K562 (cell line): ENCODE data around the gene TEX35. TPM values are rescaled to one million over a fixed set of nuclear protein-coding genes. Genes with fewer than 3 reads are reported as not detected.

Source experiments
- ATAC-seq: fragments of 200-7000 bp; cut with Tn5 transposase; 3 replicates; pipeline ENCODE4 v1.9.1; 2020; ENCODE audit warnings: moderate library complexity
- BruUV-seq: library from RNA; stranded (reverse); fragments of 400-500 nt; replicated peaks from 2 replicates; lab custom pipeline; 2021; lab: Mats Ljungman, UMichigan
- CTCF ChIA-PET: fragments of 300-600 bp; formaldehyde crosslinking; extraction: SDS; loops from one replicate; lab custom pipeline; 2021; ENCODE audit warnings: low intra/inter-chr PET ratio; lab: Yijun Ruan, JAX
- POLR2A ChIA-PET: fragments of 300-600, 350-650 bp; sonication (Branson Sonifier 250); formaldehyde crosslinking; extraction: SDS; loops from one replicate; lab custom pipeline; 2021; ENCODE audit warnings: antibody characterized with exemption, inconsistent platforms; lab: Yijun Ruan, JAX
- DNase-seq, 4 experiments: peaks; one replicate each; pipeline versions ENCODE4 v3.0.0 to v3.0.0-alpha.2; 2011 to 2018; ENCODE audit warnings: low spot score in 3 of 4, mixed read lengths in 3 of 4; ENCODE audit errors: extremely low read depth in 1 of 4
- FAIRE-seq: peaks from 2 replicates; lab custom pipeline; 2011; peaks lifted over from hg19 to GRCh38; lab: Jason Lieb, UNC
- H2AFZ ChIP-seq: 2 replicates; pipeline ENCODE4 v1.6.0; 2011; ENCODE audit warnings: low read depth, low read length, control low read depth, inconsistent platforms
- H3K27ac ChIP-seq: fragments of 200-600 bp; 3 replicates; pipeline ENCODE4 v1.8.0; 2011; ENCODE audit warnings: low read depth, mild to moderate bottlenecking, control low read depth, inconsistent platforms, low read length, moderate library complexity, mixed read lengths; ENCODE audit errors: extremely low read depth
- H3K27me3 ChIP-seq, 2 experiments: fragments of 300-600 bp in 1 of 2; 2 replicates in 1 of 2; 3 replicates in 1 of 2; pipeline versions ENCODE4 v1.6.0 to v1.8.0; 2011; ENCODE audit warnings: inconsistent platforms in 2 of 2, low read length in 2 of 2, mild to moderate bottlenecking in 1 of 2, mixed read lengths in 1 of 2, moderate library complexity in 1 of 2; ENCODE audit not compliant: control insufficient read depth in 2 of 2, insufficient read depth in 2 of 2
- H3K36me3 ChIP-seq: fragments of 300-600 bp; 3 replicates; pipeline ENCODE4 v1.8.0; 2011; ENCODE audit warnings: mild to moderate bottlenecking, low read length, inconsistent platforms; ENCODE audit not compliant: control insufficient read depth, insufficient read depth
- H3K4me1 ChIP-seq, 2 experiments: fragments of 200-600 bp in 1 of 2; replicated peaks in 1 of 2; 2 replicates in 1 of 2; 3 replicates in 1 of 2; pipeline versions ENCODE4 v1.5.1 to v1.8.0; 2011; ENCODE audit warnings: inconsistent platforms in 2 of 2, low read length in 2 of 2, mild to moderate bottlenecking in 1 of 2, mixed read lengths in 1 of 2, moderate library complexity in 1 of 2; ENCODE audit not compliant: control insufficient read depth in 2 of 2, insufficient read depth in 2 of 2
- H3K4me2 ChIP-seq: 2 replicates; pipeline ENCODE4 v1.6.1; 2011; ENCODE audit warnings: low read length, control low read depth, inconsistent platforms, mixed read lengths; ENCODE audit not compliant: insufficient read depth
- H3K4me3 ChIP-seq: fragments of 200-600 bp; sonication (generic), shearing (Covaris generic); 2 replicates; pipeline ENCODE4 v1.5.1; 2016; ENCODE audit warnings: control low read depth, inconsistent platforms
- H3K79me2 ChIP-seq: fragments of 200-600 bp; 3 replicates; pipeline ENCODE4 v1.8.0; 2011; ENCODE audit warnings: low read length, inconsistent platforms; ENCODE audit not compliant: control insufficient read depth, insufficient read depth
- H3K9ac ChIP-seq, 2 experiments: 2 replicates each; pipeline versions ENCODE4 v1.6.0 to v1.6.1; 2011; ENCODE audit warnings: low read depth in 2 of 2, low read length in 2 of 2, control low read depth in 1 of 2, inconsistent platforms in 1 of 2, mild to moderate bottlenecking in 1 of 2, mixed read lengths in 1 of 2; ENCODE audit not compliant: insufficient read depth in 1 of 2
- H3K9me1 ChIP-seq: one replicate; pipeline ENCODE4 v1.6.0; 2011; ENCODE audit warnings: inconsistent platforms, mild to moderate bottlenecking, low read length, moderate library complexity; ENCODE audit not compliant: control insufficient read depth, insufficient read depth
- H3K9me3 ChIP-seq: replicated peaks from 2 replicates; pipeline ENCODE4 v1.5.1; 2011; ENCODE audit warnings: low read depth, low read length, inconsistent platforms; ENCODE audit not compliant: control insufficient read depth, insufficient read depth
- H4K20me1 ChIP-seq: replicated peaks from 2 replicates; pipeline ENCODE4 v1.6.1; 2011; ENCODE audit warnings: low read length, inconsistent platforms, mixed read lengths; ENCODE audit not compliant: control insufficient read depth, insufficient read depth
- ATF1 ChIP-seq, 2 experiments: fragments of 450-650 bp in 1 of 2; IDR thresholded peaks; 2 replicates each; pipeline ENCODE4 v1.6.1; 2016; ENCODE audit warnings: missing compliant biosample characterization in 1 of 2, missing genetic modification characterization in 1 of 2
- CBFA2T3 ChIP-seq: fragments of 450-650 bp; IDR thresholded peaks from 2 replicates; pipeline ENCODE4 v1.6.1; 2017
- CREM ChIP-seq: IDR thresholded peaks from 2 replicates; pipeline ENCODE4 v1.6.1; 2014; ENCODE audit warnings: antibody characterized with exemption, low read depth
- E2F6 ChIP-seq, 2 experiments: IDR thresholded peaks; 2 replicates each; pipeline ENCODE4 v1.6.1; 2011; ENCODE audit warnings: borderline replicate concordance in 1 of 2, control low read depth in 1 of 2, low read depth in 1 of 2, low read length in 1 of 2, mild to moderate bottlenecking in 1 of 2, mixed read lengths in 1 of 2, moderate library complexity in 1 of 2; ENCODE audit not compliant: insufficient read depth in 1 of 2, insufficient read length in 1 of 2, poor library complexity in 1 of 2, severe bottlenecking in 1 of 2; ENCODE audit errors: extremely low read depth in 1 of 2
- EGR1 ChIP-seq: fragments of 450-650 bp; conservative IDR thresholded peaks from 2 replicates; pipeline ENCODE4 v1.6.1; 2017; ENCODE audit warnings: mild to moderate bottlenecking
- FOSL1 ChIP-seq: fragments of 200-800 bp; sonication (Bioruptor generic); conservative IDR thresholded peaks from 2 replicates; pipeline ENCODE4 v1.6.1; 2016; ENCODE audit warnings: missing genetic modification characterization, missing compliant biosample characterization
- HOXB6 ChIP-seq: fragments of 250-450 bp; sonication (Bioruptor Pico); IDR thresholded peaks from 2 replicates; pipeline ENCODE4 v1.5.1; 2022; ENCODE audit warnings: mild to moderate bottlenecking, borderline replicate concordance
- JUND ChIP-seq, 2 experiments: IDR thresholded peaks; 2 replicates in 1 of 2; 3 replicates in 1 of 2; pipeline ENCODE4 v1.6.1; 2011; ENCODE audit warnings: borderline replicate concordance in 2 of 2, low read depth in 2 of 2, low read length in 2 of 2, improper control_type of control experiment in 1 of 2, missing biosample characterization in 1 of 2, missing genetic modification characterization in 1 of 2, missing genetic modification reagents in 1 of 2
- WGBS: fragments of 100-300 bp; shearing (Covaris generic); methylation state at CpG from one replicate; pipeline ENCODE4 v1.1.6; 2016; ENCODE audit warnings: low coverage, mixed read lengths; ENCODE audit not compliant: insufficient coverage; ENCODE audit errors: missing lambda C conversion rate; 5-methylcytosine and 5-hydroxymethylcytosine counted together
- in situ Hi-C: fragments of 300-500 bp; cut with MboI; formaldehyde crosslinking; loops from 4 replicates; pipeline ENCODE4 v1.15.0; 2018; ENCODE audit warnings: inconsistent platforms, mixed read lengths
- intact Hi-C: fragments of 100-400 bp; cut with micrococcal nuclease; formaldehyde crosslinking; loops from 2 replicates; pipeline ENCODE4 v1.14.2; 2022
- polyA plus RNA-seq, 8 experiments: library from polyadenylated mRNA; depleted of rRNA in 4 of 8; stranded (reverse) in 5 of 8; unstranded in 3 of 8; fragments of >200 nt; fragmentation: Nextera tagmentation in 2 of 8; fragmentation: Illumina TruSeq in 1 of 8; extraction: Ambion mirVana in 2 of 8; extraction: Trizol in 1 of 8; gene quantifications; 2 replicates each; pipeline versions ENCODE4 v1.2.1 to v1.2.3, GENCODE V29; 2011 to 2014; ENCODE audit warnings: inconsistent platforms in 1 of 8, missing spikeins in 1 of 8
- total RNA-seq, 7 experiments: library from RNA; depleted of rRNA in 6 of 7; stranded (reverse); fragments of >200 nt in 6 of 7; fragmentation: Illumina TruSeq in 2 of 7; extraction: Trizol in 2 of 7; gene quantifications; 2 replicates each; pipeline versions ENCODE4 v1.2.1 to v1.2.3, GENCODE V29; 2011 to 2021; ENCODE audit warnings: low replicate concordance in 1 of 7
- TF ChIP-seq, protein P1 (sequence below), 2 experiments: fragments of 450-650 bp in 1 of 2; sonication (generic) in 1 of 2; formaldehyde crosslinking in 1 of 2; IDR thresholded peaks; 2 replicates each; pipeline versions ENCODE4 v1.7.1 to v1.9.0; 2016 to 2022; ENCODE audit warnings: inconsistent platforms in 1 of 2, mild to moderate bottlenecking in 1 of 2, missing genetic modification reagents in 1 of 2

The TEX35 gene
- total and polyA plus RNA-seq, 9 of the 15 experiments (the other 6 are each of a cell fraction or from before 2014, with no cell fraction given): not detected

GRCh38 chr1:178542554-178543289 lies 29.8 kb downstream of the TEX35 start:
- FAIRE-seq (peak; percentile 71), ATAC-seq (peak; percentile 96), DNase-seq (peak; percentile 85 to 94 (median 91))
- Histone ChIP-seq H3K9ac (peak overlapping the region; percentile 39 to 57; a peak in 3 of 4 replicates), H3K4me2 (peak overlapping the region; percentile 82), H3K36me3 (no peaks in the 10 kb centered on the region), H3K9me3 (no peaks in the 10 kb centered on the region), H3K79me2 (no peaks in the 10 kb centered on the region), H3K27me3 (peaks cover 21 to 45% of the 10 kb centered on the region in 2 experiments), H4K20me1 (no peaks in the 10 kb centered on the region), H2AFZ (peak overlapping the region; percentile 97), H3K9me1 (peaks cover 5% of the 10 kb centered on the region), H3K27ac (no peak overlapping the region), H3K4me3 (peak overlapping the region; percentile 51), H3K4me1 (peaks cover 0 to 16% of the 10 kb centered on the region in 2 experiments; a peak in 4 of 5 replicates)
- intact Hi-C loops (loop anchor here (1.0 to 10.0 kb wide), 4 partner anchors 211 to 832 kb away; partner anchors contain the start of gene TOR3A), in situ Hi-C loops (loop anchor here (25.0 kb wide), 1 partner anchor 820 kb away; the partner anchor contains the start of gene AXDND1)
- BruUV-seq: no TSS peak
- WGBS: 9% methylated on average over 59 of the region's 66 CpGs
- ChIA-PET POLR2A (no interaction called here), CTCF (interaction anchor here (0.9 to 2.7 kb wide), 5 partner anchors 211 to 1267 kb away, joined by 4 to 15 read pairs (median 5); no protein-coding TSS in a partner anchor)
- TF ChIP-seq, protein P1, sequence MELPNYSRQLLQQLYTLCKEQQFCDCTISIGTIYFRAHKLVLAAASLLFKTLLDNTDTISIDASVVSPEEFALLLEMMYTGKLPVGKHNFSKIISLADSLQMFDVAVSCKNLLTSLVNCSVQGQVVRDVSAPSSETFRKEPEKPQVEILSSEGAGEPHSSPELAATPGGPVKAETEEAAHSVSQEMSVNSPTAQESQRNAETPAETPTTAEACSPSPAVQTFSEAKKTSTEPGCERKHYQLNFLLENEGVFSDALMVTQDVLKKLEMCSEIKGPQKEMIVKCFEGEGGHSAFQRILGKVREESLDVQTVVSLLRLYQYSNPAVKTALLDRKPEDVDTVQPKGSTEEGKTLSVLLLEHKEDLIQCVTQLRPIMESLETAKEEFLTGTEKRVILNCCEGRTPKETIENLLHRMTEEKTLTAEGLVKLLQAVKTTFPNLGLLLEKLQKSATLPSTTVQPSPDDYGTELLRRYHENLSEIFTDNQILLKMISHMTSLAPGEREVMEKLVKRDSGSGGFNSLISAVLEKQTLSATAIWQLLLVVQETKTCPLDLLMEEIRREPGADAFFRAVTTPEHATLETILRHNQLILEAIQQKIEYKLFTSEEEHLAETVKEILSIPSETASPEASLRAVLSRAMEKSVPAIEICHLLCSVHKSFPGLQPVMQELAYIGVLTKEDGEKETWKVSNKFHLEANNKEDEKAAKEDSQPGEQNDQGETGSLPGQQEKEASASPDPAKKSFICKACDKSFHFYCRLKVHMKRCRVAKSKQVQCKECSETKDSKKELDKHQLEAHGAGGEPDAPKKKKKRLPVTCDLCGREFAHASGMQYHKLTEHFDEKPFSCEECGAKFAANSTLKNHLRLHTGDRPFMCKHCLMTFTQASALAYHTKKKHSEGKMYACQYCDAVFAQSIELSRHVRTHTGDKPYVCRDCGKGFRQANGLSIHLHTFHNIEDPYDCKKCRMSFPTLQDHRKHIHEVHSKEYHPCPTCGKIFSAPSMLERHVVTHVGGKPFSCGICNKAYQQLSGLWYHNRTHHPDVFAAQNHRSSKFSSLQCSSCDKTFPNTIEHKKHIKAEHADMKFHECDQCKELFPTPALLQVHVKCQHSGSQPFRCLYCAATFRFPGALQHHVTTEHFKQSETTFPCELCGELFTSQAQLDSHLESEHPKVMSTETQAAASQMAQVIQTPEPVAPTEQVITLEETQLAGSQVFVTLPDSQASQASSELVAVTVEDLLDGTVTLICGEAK (IDR thresholded peaks at IDR 0.05): no peak; the same call in 1 of the 2 replicates
- TF ChIP-seq, protein P1 (CRISPR knock-in tag; IDR thresholded peaks at IDR 0.05): no peak
- TF ChIP-seq JUND (IDR thresholded peaks at IDR 0.05; ENCODE audit: borderline replicate concordance, low read depth, low read length): peak; percentile 39; the same call in 1 of the 2 replicates
- no peak; the same call in 2 of the 3 replicates for TF ChIP-seq JUND (tag; IDR thresholded peaks at IDR 0.05; ENCODE audit: borderline replicate concordance, low read depth, low read length)
- peak; percentile 94 for TF ChIP-seq EGR1
- peak; percentile 81 for TF ChIP-seq CREM
- TF ChIP-seq HOXB6: no peak
- no peak for TF ChIP-seq ATF1 (CRISPR knock-in tag; IDR thresholded peaks at IDR 0.05)
- TF ChIP-seq ATF1 (tag; IDR thresholded peaks at IDR 0.05): peak; percentile 68
- peak in 1 of 2 experiments; percentile 53 for TF ChIP-seq E2F6 (IDR thresholded peaks at IDR 0.05; ENCODE audit: borderline replicate concordance in 1 of 2, extremely low read depth in 1 of 2, insufficient read depth in 1 of 2, insufficient read length in 1 of 2, low read depth in 1 of 2, low read length in 1 of 2, poor library complexity in 1 of 2, severe bottlenecking in 1 of 2)
- no peak for TF ChIP-seq FOSL1 (tag)
- no peak for TF ChIP-seq CBFA2T3
